Thoracic aorta (tissue), 2 donors: ENCODE results near the gene FSCN2. TPM values are rescaled to one million over a fixed set of nuclear protein-coding genes. Genes with fewer than 3 reads are reported as not detected.
A peak's percentile ranks its signal among the peaks of the same experiment; 100 is the strongest.

ENCODE experiments used
- ATAC-seq: fragments of 150-250 bp; one replicate; pipeline ENCODE4 v1.8.0; 2017; ENCODE audit warnings: low read depth; ENCODE audit not compliant: insufficient number of reproducible peaks, low FRiP score
- DNase-seq: peaks from one replicate; pipeline ENCODE4 v3.0.0-alpha.2; 2020; ENCODE audit warnings: low spot score
- H3K27ac ChIP-seq, 2 donors: fragments of 200-600 bp; sonication (generic); 1 replicate in 1 of 2; 2 replicates in 1 of 2; pipeline ENCODE4 v1.5.1; 2016; ENCODE audit warnings: mild to moderate bottlenecking in 2 of 2, moderate library complexity in 2 of 2
- H3K27me3 ChIP-seq: fragments of 200-600 bp; sonication (generic); replicated peaks from 2 replicates; pipeline ENCODE4 v1.6.0; 2016; ENCODE audit warnings: mild to moderate bottlenecking; ENCODE audit not compliant: insufficient read depth
- H3K36me3 ChIP-seq: fragments of 200-600 bp; sonication (generic); one replicate; pipeline ENCODE4 v1.5.1; 2016
- H3K4me1 ChIP-seq, 2 donors: fragments of 200-600 bp; sonication (generic); 1 replicate in 1 of 2; 2 replicates in 1 of 2; pipeline versions ENCODE4 v1.5.1 to v1.6.0; 2016; ENCODE audit warnings: low read depth in 2 of 2, mild to moderate bottlenecking in 1 of 2; ENCODE audit not compliant: control insufficient read depth in 1 of 2
- H3K4me3 ChIP-seq: fragments of 200-600 bp; sonication (generic); 2 replicates; pipeline ENCODE4 v1.5.1; 2016; ENCODE audit warnings: mild to moderate bottlenecking
- H3K9me3 ChIP-seq: fragments of 200-600 bp; sonication (generic); 2 replicates; pipeline ENCODE4 v1.5.1; 2016
- CTCF ChIP-seq: fragments of 200-600 bp; sonication (generic); IDR thresholded peaks from one replicate; pipeline ENCODE4 v1.5.1; 2019; ENCODE audit warnings: antibody characterized with exemption
- total RNA-seq, 2 donors: library from RNA; depleted of rRNA; stranded (reverse); fragments of >200 nt; gene quantifications; one replicate each; pipeline versions ENCODE4 v1.1.0 to v1.2.3, GENCODE V29; 2016

Gene FSCN2
- total RNA-seq, 2 donors from 2014 or later = 4.2 to 9.2 TPM

- H3K9me3 ChIP-seq = no peaks in the 10 kb centered on the region
- H3K4me1 ChIP-seq = peaks cover 35 to 41% of the 10 kb centered on the region in 2 donors
- no peak for DNase-seq
- H3K36me3 ChIP-seq = peaks cover 23% of the 10 kb centered on the region
- TF ChIP-seq CTCF = no peak
- H3K27me3 ChIP-seq = no peaks in the 10 kb centered on the region
- H3K27ac ChIP-seq = peak overlapping the region; percentile 99 to 100
- peak overlapping the region; percentile 99 for H3K4me3 ChIP-seq
- ATAC-seq = peak; percentile 40
Observed at GRCh38 chr17:81514739-81515529, 13.2 kb upstream of the FSCN2 start.

GRCh38 chr17:81515530-81516041, 12.6 kb upstream of the FSCN2 start:
- H3K27me3 ChIP-seq = no peaks in the 10 kb centered on the region
- H3K4me3 ChIP-seq = peak overlapping the region; percentile 99
- TF ChIP-seq CTCF = no peak
- DNase-seq (no peak), ATAC-seq (no peak)
- H3K27ac ChIP-seq = peak overlapping the region; percentile 99 to 100
- H3K9me3 ChIP-seq = no peaks in the 10 kb centered on the region
- H3K36me3 ChIP-seq = peaks cover 17% of the 10 kb centered on the region
- peaks cover 35 to 46% of the 10 kb centered on the region in 2 donors for H3K4me1 ChIP-seq

- peaks cover 35 to 46% of the 10 kb centered on the region in 2 donors for H3K4me1 ChIP-seq
- peak overlapping the region; percentile 99 for H3K4me3 ChIP-seq
- no peaks in the 10 kb centered on the region for H3K9me3 ChIP-seq
- DNase-seq (no peak), ATAC-seq (no peak)
- no peak for TF ChIP-seq CTCF
- no peaks in the 10 kb centered on the region for H3K27me3 ChIP-seq
- H3K27ac ChIP-seq = peak overlapping the region; percentile 99 to 100
- H3K36me3 ChIP-seq = peaks cover 8% of the 10 kb centered on the region
Observed at GRCh38 chr17:81516439-81516838, 11.7 kb upstream of the FSCN2 start.

GRCh38 chr17:81517009-81517338, 11.2 kb upstream of the FSCN2 start:
- DNase-seq (no peak), ATAC-seq (no peak)

More at GRCh38 chr17:81517009-81517338, 11.2 kb upstream of the FSCN2 start:
- Histone ChIP-seq H3K9me3 (no peaks in the 10 kb centered on the region), H3K4me1 (peaks cover 35 to 46% of the 10 kb centered on the region in 2 donors), H3K4me3 (peak overlapping the region; percentile 99), H3K27me3 (no peaks in the 10 kb centered on the region), H3K27ac (peak overlapping the region; percentile 99 to 100), H3K36me3 (peaks cover 3% of the 10 kb centered on the region)
- TF ChIP-seq CTCF = no peak
